Stomach (tissue), 4 donors: ENCODE data around the gene SERPINB11.

Experiments used
- EP300 ChIP-seq: sonication (generic); formaldehyde crosslinking; IDR thresholded peaks from one replicate; pipeline ENCODE4 v1.6.1; 2017; ENCODE audit warnings: antibody characterized with exemption
- POLR2A ChIP-seq, 4 donors: fragments of 450-650 bp; IDR thresholded peaks; one replicate each; pipeline ENCODE4 v1.6.1; 2016; ENCODE audit warnings: antibody characterized with exemption in 4 of 4, control low read depth in 2 of 4, mild to moderate bottlenecking in 1 of 4, moderate library complexity in 1 of 4
- TF ChIP-seq, protein P1 (sequence below), 7 experiments: fragments of 450-650 bp in 4 of 7; fragments of 200-600 bp in 3 of 7; sonication (generic) in 3 of 7; IDR thresholded peaks; one replicate each; pipeline ENCODE4 v1.5.1; 2016 to 2019; ENCODE audit warnings: antibody characterized with exemption in 7 of 7, control low read depth in 2 of 7, mild to moderate bottlenecking in 1 of 7

DNA sequence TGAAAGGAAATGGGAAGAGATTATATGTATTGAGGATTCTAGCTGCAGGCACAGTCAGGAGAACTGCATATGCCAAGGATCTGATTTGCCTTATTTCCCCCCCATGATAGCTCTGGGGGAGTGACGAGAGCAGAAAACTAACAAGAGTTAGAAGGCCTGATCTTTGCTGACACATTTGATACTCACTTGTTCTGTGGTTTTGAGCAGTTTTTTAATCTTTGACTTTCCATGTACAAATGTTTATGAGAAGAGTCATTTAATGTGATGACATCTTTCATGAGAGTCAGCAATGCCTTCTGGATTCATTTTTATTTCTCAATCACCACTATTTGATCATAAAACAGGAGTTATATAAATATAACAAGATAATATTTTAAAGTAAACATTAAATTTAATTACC is 59.8 kb downstream of the SERPINB11 start:
- TF ChIP-seq, protein P1, sequence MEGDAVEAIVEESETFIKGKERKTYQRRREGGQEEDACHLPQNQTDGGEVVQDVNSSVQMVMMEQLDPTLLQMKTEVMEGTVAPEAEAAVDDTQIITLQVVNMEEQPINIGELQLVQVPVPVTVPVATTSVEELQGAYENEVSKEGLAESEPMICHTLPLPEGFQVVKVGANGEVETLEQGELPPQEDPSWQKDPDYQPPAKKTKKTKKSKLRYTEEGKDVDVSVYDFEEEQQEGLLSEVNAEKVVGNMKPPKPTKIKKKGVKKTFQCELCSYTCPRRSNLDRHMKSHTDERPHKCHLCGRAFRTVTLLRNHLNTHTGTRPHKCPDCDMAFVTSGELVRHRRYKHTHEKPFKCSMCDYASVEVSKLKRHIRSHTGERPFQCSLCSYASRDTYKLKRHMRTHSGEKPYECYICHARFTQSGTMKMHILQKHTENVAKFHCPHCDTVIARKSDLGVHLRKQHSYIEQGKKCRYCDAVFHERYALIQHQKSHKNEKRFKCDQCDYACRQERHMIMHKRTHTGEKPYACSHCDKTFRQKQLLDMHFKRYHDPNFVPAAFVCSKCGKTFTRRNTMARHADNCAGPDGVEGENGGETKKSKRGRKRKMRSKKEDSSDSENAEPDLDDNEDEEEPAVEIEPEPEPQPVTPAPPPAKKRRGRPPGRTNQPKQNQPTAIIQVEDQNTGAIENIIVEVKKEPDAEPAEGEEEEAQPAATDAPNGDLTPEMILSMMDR (IDR thresholded peaks at IDR 0.05): no peak
- TF ChIP-seq EP300 (no peak), POLR2A (IDR thresholded peaks at IDR 0.05) (no peak)
